Ishikawa (cell line): ENCODE measurements around the gene RYR2.

Experiments used
- CEBPB ChIP-seq: IDR thresholded peaks from 2 replicates; pipeline ENCODE4 v1.6.1; 2012
- CREB1 ChIP-seq: IDR thresholded peaks from 2 replicates; pipeline ENCODE4 v1.6.1; 2012; ENCODE audit warnings: low read depth
- EGR1 ChIP-seq: IDR thresholded peaks from 2 replicates; pipeline ENCODE4 v1.6.1; 2012
- EP300 ChIP-seq: IDR thresholded peaks from 2 replicates; pipeline ENCODE4 v1.6.1; 2012; ENCODE audit warnings: borderline replicate concordance
- FOXM1 ChIP-seq: IDR thresholded peaks from 2 replicates; pipeline ENCODE4 v1.6.1; 2012; ENCODE audit warnings: low read depth, borderline replicate concordance
- MAX ChIP-seq: IDR thresholded peaks from 2 replicates; pipeline ENCODE4 v1.6.1; 2012
- NFIC ChIP-seq: IDR thresholded peaks from 2 replicates; pipeline ENCODE4 v1.6.1; 2012
- RAD21 ChIP-seq: IDR thresholded peaks from 2 replicates; pipeline ENCODE4 v1.6.1; 2012; ENCODE audit warnings: low read depth
- REST ChIP-seq: IDR thresholded peaks from 2 replicates; pipeline ENCODE4 v1.6.1; 2012; ENCODE audit warnings: low read depth, mild to moderate bottlenecking
- TAF1 ChIP-seq: IDR thresholded peaks from 2 replicates; pipeline ENCODE4 v1.6.1; 2012; ENCODE audit warnings: low read depth, mild to moderate bottlenecking
- TCF12 ChIP-seq: IDR thresholded peaks from 2 replicates; pipeline ENCODE4 v1.6.1; 2012; ENCODE audit warnings: low read depth
- TEAD4 ChIP-seq: IDR thresholded peaks from 2 replicates; pipeline ENCODE4 v1.6.1; 2012
- USF1 ChIP-seq: IDR thresholded peaks from 2 replicates; pipeline ENCODE4 v1.6.1; 2012
- YY1 ChIP-seq: IDR thresholded peaks from 2 replicates; pipeline ENCODE4 v1.6.1; 2012; ENCODE audit warnings: low read depth
- ZBTB7A ChIP-seq: IDR thresholded peaks from 2 replicates; pipeline ENCODE4 v1.6.1; 2012; ENCODE audit warnings: low read depth

Gene RYR2

GRCh38 chr1:237186675-237187074 lies 144.7 kb downstream of the RYR2 start:
- TF ChIP-seq FOXM1, result no peak

GRCh38 chr1:237187842-237188241 lies 145.9 kb downstream of the RYR2 start:
- TF ChIP-seq TCF12 (no peak), RAD21 (no peak), EGR1 (no peak), TAF1 (no peak), REST (no peak), CREB1 (no peak), CEBPB (no peak), EP300 (no peak), FOXM1 (no peak), ZBTB7A (no peak), YY1 (no peak)

GRCh38 chr1:237191403-237191802 lies 149.4 kb downstream of the RYR2 start:
- TF ChIP-seq EP300 (no peak), TCF12 (no peak), USF1 (no peak), NFIC (no peak), FOXM1 (no peak)

GRCh38 chr1:237197470-237198425 lies 155.8 kb downstream of the RYR2 start:
- TF ChIP-seq CEBPB (no peak), TAF1 (no peak), CREB1 (no peak), YY1 (no peak), RAD21 (no peak), TCF12 (no peak), NFIC (no peak), EP300 (no peak), REST (no peak), USF1 (no peak), TEAD4 (no peak), EGR1 (no peak), ZBTB7A (no peak), MAX (no peak), FOXM1 (no peak)

GRCh38 chr1:237199026-237199425 lies 157.0 kb downstream of the RYR2 start:
- TF ChIP-seq REST, result no peak
- no peak for TF ChIP-seq TEAD4
- no peak for TF ChIP-seq MAX
- TF ChIP-seq FOXM1, result no peak
- TF ChIP-seq TCF12, result no peak
- TF ChIP-seq YY1, result no peak
- no peak for TF ChIP-seq TAF1
- no peak for TF ChIP-seq EGR1
- no peak for TF ChIP-seq RAD21
- no peak for TF ChIP-seq EP300
- no peak for TF ChIP-seq ZBTB7A
- no peak for TF ChIP-seq CEBPB
- TF ChIP-seq USF1, result no peak
- no peak for TF ChIP-seq NFIC
- no peak for TF ChIP-seq CREB1
